ENCODE data around the gene ARMS2.

ARMS2 gene

DNA sequence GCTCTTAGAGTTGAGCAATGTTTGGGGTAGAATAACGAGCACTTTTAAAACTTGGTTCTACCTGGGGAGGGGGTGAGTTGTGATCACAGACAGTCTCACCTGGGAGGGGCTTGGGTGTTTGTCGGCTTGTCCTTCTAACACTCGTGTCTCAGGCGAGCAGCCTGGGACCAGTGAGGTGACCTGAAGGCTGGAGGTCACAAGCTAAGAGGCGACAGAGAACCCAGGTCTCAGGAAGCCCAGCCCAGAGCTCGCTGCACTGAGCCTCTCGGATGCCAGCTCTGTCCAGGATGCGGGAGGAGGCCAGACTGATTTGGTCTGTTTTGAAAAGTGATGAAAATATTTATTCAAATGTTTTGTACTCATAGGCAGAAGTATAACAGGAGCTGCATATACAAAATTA is 18.7 kb downstream of the ARMS2 start:
- DNase-seq: no peak

DNA sequence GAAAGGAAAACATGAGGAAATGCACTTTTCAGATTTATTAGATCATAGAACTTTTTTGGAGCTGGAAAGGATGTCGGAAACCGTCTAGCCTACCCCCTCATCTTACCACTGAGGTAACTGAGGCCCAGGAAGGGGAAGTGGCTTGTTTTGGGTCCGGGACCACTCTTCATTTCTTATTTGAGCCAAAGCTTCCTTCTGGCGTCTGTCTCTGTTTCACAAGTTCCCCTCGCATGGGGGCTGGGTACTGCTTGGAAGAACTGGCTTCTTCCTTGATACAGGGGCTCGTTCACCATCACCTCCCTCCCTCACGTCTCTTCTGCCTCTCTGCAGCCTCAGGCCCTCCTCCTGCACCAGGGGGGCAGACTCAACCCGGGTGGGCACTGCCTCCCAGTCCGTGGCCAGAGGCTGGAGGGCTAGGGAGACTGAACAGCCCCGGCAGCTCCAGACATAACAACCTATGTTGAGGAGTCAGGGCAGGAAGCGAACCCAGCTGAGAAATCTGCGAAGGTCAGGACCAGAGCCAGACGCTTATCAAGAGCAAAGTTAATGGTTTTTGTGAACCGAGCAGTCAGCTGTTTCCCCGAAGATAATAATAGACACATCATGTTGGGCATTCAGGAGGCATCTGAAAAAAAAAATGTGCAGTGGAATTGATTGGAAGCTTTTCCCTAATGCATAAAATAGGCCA is 19.8 kb downstream of the ARMS2 start:
- peak in 7 of 14 donors; percentile 41 to 75 (median 49) for DNase-seq

- DNase-seq: peak in 10 of 14 donors; percentile 25 to 85 (median 60)
Observed at GRCh38 chr10:122475100-122475499, 20.6 kb downstream of the ARMS2 start.

GRCh38 chr10:122475591-122476332 is 21.3 kb downstream of the ARMS2 start:
- DNase-seq: peak in 2 of 14 donors; percentile 52 to 59

GRCh38 chr10:122476333-122476695 is 21.9 kb downstream of the ARMS2 start:
- DNase-seq: no peak

- no peak for DNase-seq
Observed at GRCh38 chr10:122477436-122477835, 23.0 kb downstream of the ARMS2 start.

DNA sequence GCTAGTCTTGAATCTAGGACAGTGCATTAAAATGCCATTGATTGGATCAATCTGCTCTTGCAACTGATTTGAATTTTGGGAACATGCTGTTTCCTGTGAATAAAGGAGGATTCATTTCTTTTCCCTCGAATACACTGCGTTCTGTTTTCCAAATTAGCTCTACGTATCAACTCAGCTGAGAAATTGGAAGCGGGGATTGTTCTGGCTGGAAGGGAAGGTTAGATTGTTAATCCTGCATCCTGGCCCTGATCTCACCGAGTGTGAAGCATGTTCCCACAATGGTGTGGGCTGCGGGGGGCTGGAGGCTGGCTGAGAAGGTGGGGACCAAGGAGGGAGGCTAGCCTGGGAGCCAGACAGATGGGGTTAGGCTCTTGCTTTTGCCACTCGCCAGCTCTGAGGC is 24.5 kb downstream of the ARMS2 start:
- DNase-seq: peak in 6 of 14 donors; percentile 14 to 78 (median 53)

DNA sequence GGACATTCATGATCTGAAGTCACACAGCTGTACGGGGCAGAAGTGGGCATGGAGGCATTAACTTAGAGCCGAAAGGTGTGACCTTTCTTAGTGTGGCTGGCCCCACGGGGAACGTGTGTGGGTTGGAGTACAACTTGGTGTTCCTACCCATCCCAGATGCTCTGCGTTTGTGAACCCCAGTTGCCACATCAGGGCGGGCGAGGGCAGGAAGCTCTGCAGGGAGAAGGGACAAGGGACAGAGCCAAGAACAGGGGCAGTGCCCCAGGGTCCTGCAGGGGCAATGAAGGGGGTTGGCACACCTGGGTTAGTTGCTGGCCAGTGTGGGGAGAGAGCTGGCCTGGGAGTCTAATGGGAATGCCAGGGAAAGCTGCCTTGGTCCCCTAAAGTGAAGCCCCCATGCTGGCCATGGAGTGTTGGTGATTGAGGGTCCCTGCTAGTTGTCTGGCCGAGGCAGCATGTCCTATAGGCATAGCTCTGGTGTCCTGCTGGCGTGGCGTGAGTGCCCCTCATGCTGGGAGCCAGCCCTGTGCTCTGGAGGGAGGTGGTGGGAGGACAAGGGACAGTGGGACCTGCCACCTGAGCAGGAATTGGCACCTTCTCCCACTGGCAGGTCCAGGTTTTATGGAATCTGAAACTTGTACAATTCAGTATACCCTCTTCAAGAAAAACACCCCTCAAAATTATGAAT is 25.8 kb downstream of the ARMS2 start:
- DNase-seq: no peak

DNA sequence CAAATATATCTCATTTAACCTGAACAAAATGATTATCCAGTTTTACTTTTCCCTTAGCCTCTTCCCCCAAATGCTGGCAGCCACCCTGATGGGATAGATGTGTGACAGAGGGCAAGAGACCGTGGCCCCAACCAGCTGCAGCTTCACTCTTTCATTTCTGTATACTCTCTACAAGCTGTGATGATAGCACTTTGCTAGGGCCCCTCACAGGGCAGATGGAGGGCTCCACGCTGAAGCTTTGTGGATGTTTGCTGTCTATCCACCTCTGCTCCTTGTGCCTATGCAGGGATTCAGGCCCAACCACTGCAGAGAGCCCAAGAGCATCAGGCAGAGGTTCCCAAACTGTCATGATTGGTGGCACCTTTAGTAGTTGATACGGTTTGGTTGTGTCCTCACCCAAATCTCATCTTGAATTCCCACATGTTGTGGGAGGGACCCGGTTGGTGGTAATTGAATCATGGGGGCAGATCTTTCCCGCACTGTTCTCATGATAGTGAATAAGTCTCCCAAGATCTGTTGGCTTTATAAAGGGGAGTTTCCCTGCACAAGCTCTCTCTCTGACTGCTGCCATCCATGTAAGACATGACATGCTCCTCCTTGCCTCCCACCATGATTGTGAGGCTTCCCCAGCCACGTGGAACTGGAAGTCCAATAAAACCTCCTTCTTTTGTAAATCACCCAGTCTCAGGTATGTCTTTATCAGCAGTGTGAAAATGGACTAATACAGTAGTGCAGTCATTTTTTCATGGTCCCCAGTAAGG is 27.0 kb downstream of the ARMS2 start:
- no peak for DNase-seq

GRCh38 chr10:122484276-122485060 is 30.0 kb downstream of the ARMS2 start:
- DNase-seq: no peak

- DNase-seq: peak in 4 of 14 donors; percentile 31 to 45 (median 40)
Observed at GRCh38 chr10:122485670-122486069, 31.2 kb downstream of the ARMS2 start.

GRCh38 chr10:122486406-122487080 is 32.1 kb downstream of the ARMS2 start:
- DNase-seq: peak in 1 of 14 donors; percentile 22

DNA sequence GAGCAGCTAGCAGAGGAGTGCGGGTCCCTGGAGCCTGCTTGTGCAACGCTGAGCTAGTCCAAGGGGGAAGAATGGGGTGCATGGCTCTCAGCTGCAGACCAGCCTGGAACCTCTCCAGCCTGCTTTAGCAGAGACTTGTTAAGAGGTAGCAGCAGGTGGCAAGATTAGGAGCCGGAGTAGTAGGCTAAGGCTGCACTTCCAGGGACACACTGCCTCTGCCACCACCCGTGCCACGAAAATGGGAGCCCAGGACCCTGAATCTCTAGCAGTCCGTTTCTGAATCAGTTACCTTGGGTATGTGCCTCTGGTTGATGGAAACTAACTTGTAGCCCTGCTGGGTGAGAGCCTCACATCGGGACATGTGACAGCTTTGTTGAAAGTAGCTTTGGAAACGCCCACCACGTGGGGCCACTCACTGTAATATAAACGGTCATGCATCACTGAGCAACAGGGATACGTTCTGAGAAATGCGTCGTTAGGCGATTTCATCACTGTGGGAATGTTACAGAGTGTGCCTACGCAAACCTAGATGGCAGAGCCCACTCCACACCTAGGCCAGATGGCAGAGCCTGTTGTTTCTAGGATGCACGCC is 32.8 kb downstream of the ARMS2 start:
- peak in 3 of 14 donors; percentile 22 to 46 (median 46) for DNase-seq

DNA sequence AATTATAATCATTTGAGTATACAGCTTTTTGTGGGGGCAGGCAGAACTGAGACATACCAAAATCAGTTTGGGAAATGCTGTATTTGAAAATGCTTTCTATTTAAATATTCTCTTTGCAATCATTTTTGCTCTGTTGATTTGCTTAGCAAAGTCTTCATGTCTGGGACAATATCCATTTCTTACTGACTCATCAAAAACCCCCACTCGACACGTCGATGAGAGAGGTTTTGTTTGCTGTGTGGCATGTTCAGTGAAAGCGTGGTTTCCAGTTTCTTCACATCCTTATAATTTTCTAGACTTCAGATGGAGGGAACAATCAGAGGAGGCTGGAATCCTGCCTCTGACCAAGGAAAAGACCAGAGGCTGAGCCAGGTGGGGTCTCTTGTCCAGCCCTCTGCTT is 35.8 kb downstream of the ARMS2 start:
- DNase-seq: no peak

DNA sequence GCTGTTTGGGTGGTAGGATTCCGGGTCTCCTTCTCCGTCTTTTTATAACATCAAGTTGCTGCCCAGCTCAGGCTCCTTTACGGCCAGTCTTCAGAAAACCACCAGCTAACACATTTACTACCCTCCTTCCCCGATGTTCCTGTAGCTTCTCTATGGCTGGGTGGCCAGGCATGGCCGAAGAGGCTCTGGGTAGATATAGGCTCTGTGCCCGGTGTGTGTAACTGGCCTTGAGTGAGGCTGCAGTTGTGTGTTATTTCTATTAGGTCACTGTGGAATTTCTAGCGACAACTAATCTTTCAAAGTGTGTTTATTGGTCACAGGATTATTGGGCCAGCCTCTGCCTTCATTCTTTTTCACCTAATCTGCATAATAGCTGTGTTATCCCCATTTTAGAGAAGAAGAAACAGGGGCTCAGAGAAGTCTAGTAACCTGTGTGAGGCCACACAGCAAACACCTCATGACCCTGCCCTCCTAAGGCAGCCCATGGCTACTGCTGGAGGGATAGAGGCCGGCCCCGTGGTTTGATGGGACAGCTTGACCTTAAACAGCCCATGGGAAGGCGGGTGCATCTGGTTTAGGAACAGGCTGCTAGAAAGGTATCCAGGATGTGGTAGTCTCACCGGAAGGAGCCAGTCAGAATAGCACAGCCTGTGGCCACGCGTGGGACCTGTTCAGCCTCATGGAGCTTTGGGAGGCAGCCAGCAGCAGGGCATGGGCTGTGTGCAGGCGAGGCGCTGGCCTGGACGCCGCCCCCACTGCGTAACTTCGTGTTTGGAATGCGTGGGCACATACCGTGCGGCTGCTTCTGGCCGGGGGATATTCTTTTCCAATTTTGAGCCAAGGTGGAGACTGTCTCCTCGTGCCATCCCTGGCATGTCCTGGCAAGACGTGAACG is 36.6 kb downstream of the ARMS2 start:
- DNase-seq: peak in 1 of 14 donors; percentile 39

DNA sequence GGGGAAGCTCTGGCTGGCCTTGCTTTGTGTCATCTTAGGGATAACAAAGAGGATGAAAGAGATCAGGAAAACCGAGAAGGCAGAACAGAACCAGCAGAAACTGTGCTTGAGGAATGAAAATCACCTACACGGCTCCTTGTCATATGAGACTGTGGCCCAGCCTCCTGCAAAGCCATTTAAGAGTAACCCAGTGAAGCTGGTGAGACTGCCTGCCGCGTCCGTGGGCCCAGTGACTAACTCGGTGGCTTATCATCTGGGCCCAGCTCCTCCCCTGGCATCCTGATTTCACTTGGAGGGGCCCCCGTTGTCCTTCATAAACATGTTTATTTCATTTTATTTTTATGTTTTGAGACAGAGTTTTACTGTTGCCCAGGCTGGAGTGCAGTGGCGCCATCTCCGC is 37.6 kb downstream of the ARMS2 start:
- DNase-seq: no peak

- DNase-seq: peak in 2 of 14 donors; percentile 40 to 48
Observed at GRCh38 chr10:122492999-122493481, 38.6 kb downstream of the ARMS2 start.

DNA sequence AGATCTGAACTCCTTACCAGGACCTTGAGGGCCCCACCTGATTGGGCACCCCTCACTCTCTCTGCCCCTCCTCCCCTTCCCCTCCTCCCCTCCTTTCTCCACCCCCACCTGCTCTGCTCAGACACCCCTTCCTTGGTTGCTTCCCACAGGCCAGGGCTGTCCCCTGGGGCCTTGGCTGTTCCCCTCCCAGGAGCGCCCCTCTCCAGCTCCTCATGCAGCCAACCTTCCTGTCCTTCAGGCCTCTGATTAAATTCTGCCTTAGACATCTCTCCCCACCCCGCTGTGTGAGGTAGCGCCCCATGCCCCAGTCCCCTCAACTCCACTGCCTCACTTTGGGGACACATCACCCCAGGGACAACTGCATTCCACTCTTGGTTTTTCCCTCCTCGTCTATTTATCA is 39.3 kb downstream of the ARMS2 start:
- DNase-seq: no peak

- DNase-seq: no peak
Observed at GRCh38 chr10:122494173-122494820, 39.8 kb downstream of the ARMS2 start.

All from C1 segment of cervical spinal cord (tissue), 14 donors.